ENCODE results near the gene POLR2C. TPM values are rescaled to one million over a fixed set of nuclear protein-coding genes. Genes with fewer than 3 reads are reported as not detected.

POLR2C gene
- total and polyA plus RNA-seq, 2 of the 13 experiments (the other 11 are each of a cell fraction or from before 2014, with no cell fraction given) = 104 to 216 TPM

- TF ChIP-seq ZBTB42 (CRISPR knock-in tag; IDR thresholded peaks at IDR 0.05) (no peak), GTF2F1 (IDR thresholded peaks at IDR 0.05; ENCODE audit: low read length) (no peak), ZNF333 (CRISPR knock-in tag; IDR thresholded peaks at IDR 0.05; ENCODE audit: borderline replicate concordance) (no peak), TP53 (CRISPR knock-in tag; conservative IDR thresholded peaks at IDR 0.05) (peak; percentile 47; the same call in 1 of the 2 replicates), ZXDC (CRISPR knock-in tag; IDR thresholded peaks at IDR 0.05) (no peak), ATM (IDR thresholded peaks at IDR 0.05; ENCODE audit: borderline replicate concordance) (no peak), ZNF350 (CRISPR knock-in tag; IDR thresholded peaks at IDR 0.05; ENCODE audit: borderline replicate concordance, low read depth) (no peak), HBP1 (CRISPR knock-in tag; IDR thresholded peaks at IDR 0.05; ENCODE audit: low read depth) (no peak), DMTF1 (CRISPR knock-in tag; IDR thresholded peaks at IDR 0.05) (no peak), DMAP1 (CRISPR knock-in tag; IDR thresholded peaks at IDR 0.05) (no peak), MNT (IDR thresholded peaks at IDR 0.05) (no peak), NFE2L1 (CRISPR knock-in tag; IDR thresholded peaks at IDR 0.05; ENCODE audit: borderline replicate concordance) (no peak), ZNF816 (CRISPR knock-in tag; IDR thresholded peaks at IDR 0.05; ENCODE audit: borderline replicate concordance) (no peak), RORA (CRISPR knock-in tag; IDR thresholded peaks at IDR 0.05) (no peak), ZNF639 (CRISPR knock-in tag; conservative IDR thresholded peaks at IDR 0.05) (0 out of 2 replicates have a peak, but pooled peaks have one; percentile 50), CBX1 (IDR thresholded peaks at IDR 0.05; ENCODE audit: low read depth) (no peak), TAF15 (IDR thresholded peaks at IDR 0.05; ENCODE audit: low read depth, low read length, poor library complexity, severe bottlenecking) (no peak), JUNB (CRISPR knock-in tag; IDR thresholded peaks at IDR 0.05; ENCODE audit: borderline replicate concordance) (no peak), ZNF235 (CRISPR knock-in tag; IDR thresholded peaks at IDR 0.05; ENCODE audit: borderline replicate concordance) (no peak), POLR2AphosphoS5 (IDR thresholded peaks at IDR 0.05; ENCODE audit: low read depth, low read length) (no peak)
Observed at GRCh38 chr16:57519796-57520360, 57.4 kb downstream of the POLR2C start (continued).
